Upper lobe of left lung (tissue), 4 donors: ENCODE data around the gene SLC25A38.

Experiments used
- EP300 ChIP-seq, 4 donors: sonication (generic); formaldehyde crosslinking; IDR thresholded peaks; one replicate each; pipeline ENCODE4 v1.5.1; 2017; ENCODE audit warnings: antibody characterized with exemption in 4 of 4, control low read depth in 2 of 4
- POLR2AphosphoS5 ChIP-seq, 2 donors: sonication (generic); formaldehyde crosslinking; IDR thresholded peaks; one replicate each; pipeline ENCODE4 v1.5.1; 2017; ENCODE audit warnings: antibody characterized with exemption in 2 of 2

DNA sequence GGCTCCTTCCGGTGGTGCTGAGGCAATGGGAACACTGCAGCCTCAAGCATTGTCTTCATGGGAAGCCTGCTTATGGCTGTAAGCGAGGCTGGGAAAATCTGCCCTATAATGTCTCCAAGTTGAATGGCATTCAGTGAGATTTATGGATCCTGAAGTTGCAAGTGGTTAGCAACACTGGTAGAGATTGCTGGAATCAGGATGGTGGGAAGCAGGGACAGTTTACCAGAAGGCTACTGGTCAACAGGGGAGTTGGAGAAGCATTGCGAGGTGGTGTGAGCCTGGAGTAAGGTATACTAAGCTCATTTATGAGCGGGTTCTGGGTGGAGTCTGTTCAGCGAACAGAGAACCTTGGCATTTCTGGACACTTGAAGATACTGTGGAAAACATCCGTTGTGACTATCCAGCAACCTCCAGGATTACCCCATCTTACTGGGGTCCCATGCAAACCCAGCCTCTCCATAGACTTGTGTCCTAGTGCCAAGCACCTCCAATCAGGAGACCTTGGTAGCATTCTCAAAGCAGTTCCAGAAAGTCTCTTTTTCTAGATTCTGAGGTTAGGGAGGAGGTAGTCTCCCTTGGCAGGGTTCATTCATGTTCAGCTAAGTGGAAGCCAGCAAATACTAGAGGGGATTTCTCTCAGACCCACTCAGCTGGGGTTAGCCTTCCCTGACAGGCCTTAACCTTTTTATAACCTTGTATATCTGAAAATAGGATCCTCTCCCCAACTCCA lies 30.7 kb downstream of the SLC25A38 start:
- no peak for TF ChIP-seq POLR2AphosphoS5 (IDR thresholded peaks at IDR 0.05)
- no peak for TF ChIP-seq EP300 (IDR thresholded peaks at IDR 0.05)
